IMR-90 (cell line): ENCODE results near the gene PARVB.

Experiments used
- POLR2A ChIP-seq: IDR thresholded peaks from 2 replicates; pipeline ENCODE4 v1.6.1; 2012; ENCODE audit warnings: mild to moderate bottlenecking, low read depth, low read length
- TF ChIP-seq, protein P1 (sequence below): fragments of 150-350 bp; IDR thresholded peaks from 2 replicates; pipeline ENCODE4 v1.6.1; 2017; ENCODE audit warnings: mild to moderate bottlenecking, antibody characterized with exemption, low read length, low read depth

DNA sequence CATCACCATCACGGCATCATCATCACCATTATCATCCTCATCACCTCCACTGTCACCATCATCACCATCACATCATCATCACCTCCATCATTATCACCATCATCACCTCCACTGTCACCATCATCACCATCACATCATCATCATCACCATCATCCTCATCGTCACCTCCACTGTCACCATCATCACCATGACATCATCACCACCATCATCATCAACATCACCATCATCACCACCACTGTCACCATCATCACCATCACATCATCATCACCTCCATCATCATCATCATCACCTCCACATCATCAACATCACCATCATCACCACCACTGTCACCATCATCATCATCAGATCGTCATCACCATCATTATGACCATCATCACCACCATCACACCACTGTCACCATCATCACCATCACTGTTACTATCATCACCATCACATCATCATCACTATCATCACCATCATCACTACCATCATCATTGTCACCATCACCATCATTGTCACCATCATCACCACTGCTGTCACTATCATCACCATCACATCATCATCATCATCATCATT is 189.5 kb downstream of the PARVB start:
- TF ChIP-seq POLR2A = no peak
- TF ChIP-seq, protein P1, sequence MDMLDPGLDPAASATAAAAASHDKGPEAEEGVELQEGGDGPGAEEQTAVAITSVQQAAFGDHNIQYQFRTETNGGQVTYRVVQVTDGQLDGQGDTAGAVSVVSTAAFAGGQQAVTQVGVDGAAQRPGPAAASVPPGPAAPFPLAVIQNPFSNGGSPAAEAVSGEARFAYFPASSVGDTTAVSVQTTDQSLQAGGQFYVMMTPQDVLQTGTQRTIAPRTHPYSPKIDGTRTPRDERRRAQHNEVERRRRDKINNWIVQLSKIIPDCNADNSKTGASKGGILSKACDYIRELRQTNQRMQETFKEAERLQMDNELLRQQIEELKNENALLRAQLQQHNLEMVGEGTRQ = no peak
